GM18868 (cell line): ENCODE data around the gene TMEM117.
"Not testable (repeated sequence)": the region's sequence is repeated elsewhere in the genome, so short reads cannot be mapped to it uniquely, and the experiment has no call there.

Experiments
- ATAC-seq: cut with Tn5 transposase; IDR thresholded peaks from one replicate; pipeline ENCODE4 v1.9.1; 2021; ENCODE audit warnings: mild to moderate bottlenecking, moderate library complexity; ENCODE audit not compliant: unreplicated experiment

TMEM117 gene

DNA sequence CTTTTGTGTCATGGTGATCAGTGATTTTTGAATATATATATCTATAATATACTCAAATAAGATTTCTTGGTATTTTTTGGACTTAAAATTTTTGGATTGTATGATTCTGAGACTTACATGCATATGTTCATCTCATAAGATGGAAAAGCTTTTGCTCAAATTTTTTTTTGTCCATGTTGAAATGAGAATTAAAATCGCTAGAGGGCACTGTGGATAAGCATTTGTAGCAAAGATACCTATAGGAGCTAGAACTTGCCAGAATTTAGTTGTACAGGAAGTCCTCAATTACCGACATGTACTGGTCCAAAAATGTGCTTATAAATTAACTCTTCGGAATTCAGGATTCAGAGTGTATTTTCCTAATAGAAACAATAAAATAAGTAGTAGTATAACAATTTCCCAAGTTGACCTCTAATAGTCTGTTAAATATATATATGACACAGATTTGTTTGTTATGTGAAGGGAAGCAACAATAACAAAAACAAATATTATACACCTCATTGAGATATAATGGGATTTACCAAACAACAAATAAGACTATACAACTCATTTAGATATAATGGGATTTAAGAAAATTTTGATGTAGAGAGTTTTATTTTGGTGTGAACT is 179.6 kb downstream of the TMEM117 start:
- ATAC-seq: peak; percentile 81

DNA sequence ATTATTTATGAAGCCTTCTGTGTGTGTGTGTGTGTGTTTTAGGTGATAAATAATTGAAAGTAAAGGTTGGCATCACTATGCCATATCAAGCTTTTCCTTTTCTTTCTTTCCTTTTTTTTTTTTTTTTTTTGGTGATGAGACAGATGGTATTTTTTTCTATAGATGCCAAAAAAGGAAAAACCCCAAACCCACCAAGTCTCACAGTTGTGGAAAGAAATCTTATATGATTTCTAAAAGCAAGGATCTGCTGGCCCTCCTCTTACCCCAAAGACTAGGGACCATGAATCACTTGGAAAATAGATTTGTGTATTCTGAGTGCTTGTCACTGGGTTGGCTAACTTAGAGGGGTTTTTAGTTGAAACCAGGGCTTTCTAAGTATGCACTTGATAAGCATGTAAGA is 181.3 kb downstream of the TMEM117 start:
- no peak for ATAC-seq

DNA sequence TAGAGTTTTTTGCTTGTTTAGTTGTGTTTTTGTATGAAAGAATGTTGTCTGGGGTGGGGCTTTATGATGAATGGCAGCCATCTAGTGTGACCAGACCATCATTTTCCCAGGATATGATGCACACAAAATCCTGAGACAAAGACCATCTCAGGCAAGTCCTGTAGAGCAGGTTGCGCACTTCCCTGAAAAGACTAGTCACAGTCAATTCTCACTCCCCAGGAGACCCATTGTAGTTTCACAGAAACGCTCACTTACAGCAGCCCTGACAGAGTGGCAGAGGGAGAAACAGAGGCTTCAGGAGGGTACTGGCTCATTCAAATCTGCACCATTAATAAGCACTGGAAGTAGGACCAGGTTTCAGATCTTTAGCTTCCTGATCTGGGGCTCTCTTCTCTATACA is 183.2 kb downstream of the TMEM117 start:
- no peak for ATAC-seq

DNA sequence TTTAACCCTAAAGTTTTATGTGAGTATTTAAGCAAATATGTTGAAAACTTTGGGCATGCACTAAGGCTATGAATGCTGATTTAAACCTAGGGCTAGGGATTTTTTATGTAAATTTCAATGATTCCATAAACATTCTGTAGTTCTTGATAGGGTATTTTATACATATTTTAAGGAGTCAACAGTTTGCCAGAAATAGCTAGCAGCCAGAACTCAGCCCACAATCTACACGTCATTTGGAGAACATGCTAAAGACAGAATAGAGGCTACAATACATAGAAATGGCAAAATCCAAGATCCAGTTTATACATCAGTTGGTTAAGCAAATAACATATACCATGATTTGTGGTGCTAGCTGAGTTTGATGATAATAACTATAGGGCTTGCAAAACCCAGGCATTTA is 184.7 kb downstream of the TMEM117 start:
- no peak for ATAC-seq

DNA sequence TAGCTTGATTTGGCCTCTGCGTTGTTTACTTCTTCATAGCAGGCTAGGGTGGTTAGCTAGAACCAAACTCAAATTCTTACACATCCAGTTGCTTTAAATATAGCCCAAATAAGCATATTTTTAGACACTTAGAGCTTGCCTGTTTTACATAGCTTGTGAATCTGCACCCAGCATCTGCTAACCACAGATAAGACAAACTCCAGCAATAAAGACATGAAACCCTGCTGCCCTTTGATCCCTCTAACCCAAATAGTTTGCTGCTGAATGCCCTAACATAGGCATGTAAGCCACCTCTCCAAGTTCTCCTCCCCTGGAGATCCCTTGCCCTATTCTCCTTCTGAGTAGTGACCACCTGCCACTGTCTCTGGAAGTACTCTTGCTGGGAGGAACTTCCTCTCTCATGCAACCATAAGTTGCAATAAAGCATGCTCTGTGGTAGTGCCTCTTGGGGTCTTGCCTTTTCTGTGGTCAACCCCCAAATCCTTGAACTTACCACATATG is 185.6 kb downstream of the TMEM117 start:
- peak; percentile 88 for ATAC-seq

DNA sequence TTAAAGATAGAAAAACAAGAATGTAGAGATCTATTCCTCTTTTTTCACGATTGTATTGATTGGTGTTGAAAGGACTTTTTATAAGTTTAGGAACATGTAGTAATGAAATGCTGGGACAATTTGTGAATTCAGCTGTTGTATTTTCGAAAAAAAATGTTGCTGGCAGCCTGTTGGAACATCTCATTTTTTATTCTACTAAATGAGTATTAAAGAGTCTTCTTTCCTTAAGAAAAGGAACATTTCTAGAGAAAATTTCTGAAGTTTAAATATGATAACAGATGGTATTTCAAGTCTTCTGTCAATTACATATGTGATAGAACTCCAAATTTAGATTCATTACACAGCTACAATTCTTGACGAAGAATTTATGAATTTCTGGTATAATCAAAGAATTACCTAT is 189.6 kb downstream of the TMEM117 start:
- no peak for ATAC-seq

DNA sequence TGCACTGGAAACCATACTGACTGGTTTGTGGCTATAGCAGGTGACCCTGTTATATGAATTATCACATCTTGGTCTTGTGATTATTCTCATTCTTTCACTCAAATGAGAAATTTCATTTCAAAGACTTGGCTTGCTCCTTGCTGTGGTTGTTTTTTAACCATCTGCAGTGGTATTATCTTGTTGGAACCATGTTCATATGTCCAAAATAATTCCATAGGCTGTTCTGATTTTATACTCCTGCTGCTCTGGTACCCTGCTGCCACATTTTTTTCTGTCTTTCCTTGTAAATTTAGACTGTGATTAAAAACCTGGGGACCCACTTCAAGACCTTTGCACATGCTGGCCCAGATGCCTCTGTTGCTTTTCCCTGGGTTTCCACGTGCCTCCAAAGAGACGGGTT is 190.2 kb downstream of the TMEM117 start:
- ATAC-seq: no peak

DNA sequence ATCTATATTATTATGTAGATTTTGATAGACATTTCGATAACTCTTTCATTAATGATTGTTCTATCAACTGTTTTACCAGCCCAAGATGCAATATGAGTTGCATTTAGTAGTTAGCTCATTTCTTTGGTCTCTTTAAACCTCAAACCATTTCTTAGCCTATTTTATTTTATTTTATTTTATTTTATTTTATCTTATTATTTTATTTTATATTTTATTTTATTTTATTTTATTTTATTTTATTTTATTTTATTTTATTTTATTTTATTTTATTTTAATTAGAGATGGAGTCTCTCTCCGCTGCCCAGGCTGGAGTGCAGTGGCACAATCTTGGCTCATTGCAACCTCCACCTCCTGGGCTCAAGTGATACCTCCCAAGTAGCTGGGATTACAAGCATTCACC is 191.0 kb downstream of the TMEM117 start:
- not testable (repeated sequence) for ATAC-seq

DNA sequence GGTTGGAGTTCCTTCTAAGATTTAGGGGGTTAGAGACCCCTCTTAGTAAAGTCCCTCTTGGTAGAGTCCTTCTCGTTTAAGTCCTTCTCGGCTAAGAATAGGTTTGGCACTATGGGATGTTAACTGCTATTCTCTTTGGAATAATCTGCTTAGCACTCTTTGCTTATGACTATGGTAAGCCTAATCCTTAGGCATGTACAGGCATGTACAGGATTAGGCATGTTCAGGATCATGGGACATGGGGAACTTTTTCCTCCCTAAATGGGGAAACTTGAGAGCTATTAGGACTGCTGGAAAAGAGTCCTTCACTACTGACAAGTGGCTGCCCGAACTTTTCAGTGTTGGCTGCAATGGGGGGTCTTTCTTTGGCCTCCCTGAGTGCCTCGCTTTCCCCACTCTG is 193.3 kb downstream of the TMEM117 start:
- ATAC-seq: no peak

DNA sequence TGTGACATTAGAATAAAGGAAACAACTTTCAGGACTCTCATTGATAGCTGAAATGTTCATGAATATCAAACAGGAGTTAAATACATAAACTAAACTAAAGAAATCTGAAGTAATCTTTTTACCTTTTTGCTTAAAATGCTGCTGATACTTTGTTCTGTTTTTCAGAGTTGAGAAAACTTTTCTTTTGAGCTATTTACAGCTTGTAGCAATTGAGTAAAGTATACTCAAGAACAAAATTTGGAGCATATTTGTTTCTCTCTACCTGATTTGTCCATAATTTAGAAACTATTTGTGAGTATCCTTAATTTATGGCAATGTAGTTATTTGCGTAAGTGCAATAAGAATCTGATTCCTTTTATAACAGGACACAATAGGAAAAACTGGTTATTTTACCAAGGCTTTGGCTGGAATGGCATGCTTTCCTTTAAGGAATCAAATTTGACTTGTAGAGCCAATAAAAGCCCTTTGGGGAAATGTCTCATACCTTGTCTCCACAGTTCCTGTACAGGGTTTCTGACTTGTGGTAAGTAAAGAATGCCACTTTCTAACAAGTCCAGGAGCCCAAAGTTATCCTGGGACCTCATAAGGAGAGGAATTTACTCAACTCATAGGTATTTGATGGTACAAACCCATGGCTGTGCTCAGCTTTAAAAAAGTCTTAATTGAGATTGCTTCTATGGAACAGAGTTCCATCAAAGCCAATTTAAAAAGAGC is 195.7 kb downstream of the TMEM117 start:
- no peak for ATAC-seq

DNA sequence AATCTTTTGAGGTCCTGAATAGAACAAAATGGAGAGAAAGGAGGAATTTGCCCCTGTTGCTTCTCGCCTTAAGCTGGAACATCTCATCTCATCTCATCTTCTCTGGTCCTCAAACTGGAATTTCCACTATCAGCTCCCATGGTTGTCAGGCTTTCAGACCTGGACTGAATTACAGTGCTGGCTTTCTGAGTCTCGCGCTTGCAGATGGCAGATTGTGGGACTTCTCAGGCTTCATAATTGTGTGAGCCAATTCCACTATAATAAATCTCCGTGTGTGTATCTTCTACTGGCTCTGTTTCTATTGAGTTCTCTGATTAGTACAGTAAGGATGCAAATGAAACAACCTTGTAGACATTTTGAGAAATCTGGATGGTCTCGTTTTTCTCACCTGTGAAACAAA is 199.0 kb downstream of the TMEM117 start:
- no peak for ATAC-seq

DNA sequence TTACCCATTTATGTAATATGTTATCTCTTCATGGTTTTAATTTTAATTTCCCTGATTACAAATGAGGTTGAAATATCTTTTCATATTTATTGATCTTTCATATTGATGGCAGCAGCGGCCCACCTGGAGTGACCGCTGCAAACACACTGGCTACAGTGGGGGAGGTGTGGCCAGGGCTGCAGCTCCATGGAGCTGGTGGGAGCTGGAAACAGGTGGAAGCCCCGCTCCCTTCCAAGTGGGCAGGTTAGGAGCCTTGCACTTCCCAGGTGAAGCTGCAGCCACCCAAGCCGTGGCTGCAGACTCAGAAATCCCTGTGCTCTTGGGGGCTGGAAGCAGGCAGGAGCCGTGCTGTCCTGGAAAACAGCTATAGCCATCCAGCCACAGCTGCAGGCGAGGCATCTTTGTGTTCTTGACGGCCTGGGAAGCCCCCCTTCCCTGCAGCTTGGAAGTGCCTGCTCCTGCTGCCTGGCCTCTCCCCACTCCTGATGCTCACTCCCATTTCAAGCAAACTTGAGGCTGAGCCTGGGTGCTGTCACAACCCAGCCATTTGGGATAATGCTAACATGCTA is 201.1 kb downstream of the TMEM117 start:
- no peak for ATAC-seq

DNA sequence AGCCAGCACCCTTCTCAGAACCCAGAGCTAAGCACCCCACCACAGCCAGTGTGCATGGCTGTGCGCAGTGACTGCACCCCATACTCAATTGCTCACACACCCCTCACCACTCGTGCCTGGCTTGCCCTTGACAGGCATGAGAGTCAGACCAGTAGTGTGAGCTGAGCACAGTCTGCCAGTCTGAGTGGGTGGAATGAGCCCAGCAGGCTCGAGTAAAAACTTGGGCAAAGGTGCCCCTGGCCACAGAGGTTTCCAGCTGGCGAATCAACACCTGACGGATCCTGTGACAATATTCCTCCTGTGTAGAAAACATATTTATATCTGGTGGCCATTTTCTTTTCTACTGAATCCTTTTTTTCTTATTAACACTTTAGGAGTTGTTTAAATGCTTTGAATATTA is 202.5 kb downstream of the TMEM117 start:
- no peak for ATAC-seq

DNA sequence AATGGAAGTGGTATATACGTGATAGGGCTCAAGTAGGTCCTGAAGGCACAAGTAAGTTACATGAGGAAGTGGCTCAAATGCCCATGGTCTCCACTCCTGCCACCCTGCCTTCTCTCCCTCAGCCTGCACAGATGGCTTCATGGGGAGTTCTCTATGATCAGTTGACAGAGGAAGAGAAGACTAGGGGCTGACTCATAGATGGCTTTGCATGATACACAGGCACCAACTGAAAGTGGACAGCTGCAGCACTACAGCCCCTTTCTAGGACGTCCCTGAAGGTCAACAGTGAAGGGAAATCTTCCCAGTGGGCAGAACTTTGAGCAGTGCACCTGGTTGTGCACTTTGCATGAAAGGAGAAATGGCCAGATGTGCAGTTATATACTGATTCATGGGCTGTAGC is 208.6 kb downstream of the TMEM117 start:
- not testable (repeated sequence) for ATAC-seq

DNA sequence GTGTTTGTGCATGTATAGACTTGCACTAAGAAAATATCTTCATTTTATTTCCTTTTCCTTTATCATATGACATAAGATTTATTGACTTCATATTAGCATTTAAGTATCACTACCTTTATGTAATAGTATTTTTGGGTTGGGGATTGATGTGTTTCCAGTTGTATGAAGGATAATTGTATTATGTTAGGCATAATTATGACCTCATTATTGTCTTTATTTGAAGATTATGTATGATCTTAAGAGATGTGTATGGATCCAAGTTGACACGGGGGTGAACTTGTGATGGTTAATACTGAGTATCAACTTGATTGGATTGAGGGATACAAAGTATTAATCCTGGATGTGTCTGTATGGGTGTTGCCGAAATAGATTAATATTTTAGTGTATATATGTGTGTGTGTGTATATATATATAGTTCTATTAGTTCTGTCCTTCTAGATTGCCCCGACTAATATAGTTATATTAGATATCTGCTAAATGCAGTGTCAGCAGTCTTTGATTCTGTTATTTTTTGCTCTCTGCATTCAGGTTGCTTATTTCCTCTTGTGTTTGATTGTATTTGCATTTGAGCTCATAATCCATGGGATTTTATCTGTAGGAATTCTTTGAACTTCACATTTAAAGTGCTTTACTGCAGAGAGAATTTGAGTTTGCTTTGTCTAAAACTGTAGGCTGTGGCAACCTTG is 211.0 kb downstream of the TMEM117 start:
- no peak for ATAC-seq

DNA sequence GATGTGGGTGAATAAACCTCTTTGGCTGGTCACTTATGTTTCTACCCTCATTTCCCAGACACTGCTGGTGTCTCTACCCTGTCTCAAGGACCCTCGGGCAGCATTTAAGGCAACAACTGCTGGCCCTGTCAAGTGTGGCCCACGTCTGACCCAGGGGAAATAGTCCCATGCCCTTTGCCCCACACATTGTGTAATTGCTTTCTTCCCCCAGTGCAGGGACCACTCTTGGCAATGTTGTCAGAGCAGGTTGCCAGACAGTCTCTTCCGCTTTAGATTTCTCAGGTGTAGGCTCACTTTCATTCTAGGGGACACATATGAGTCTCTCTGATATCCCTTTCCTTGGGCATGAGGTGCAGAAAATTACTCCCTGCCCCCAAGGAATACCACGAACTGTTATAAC is 216.7 kb downstream of the TMEM117 start:
- ATAC-seq: no peak

DNA sequence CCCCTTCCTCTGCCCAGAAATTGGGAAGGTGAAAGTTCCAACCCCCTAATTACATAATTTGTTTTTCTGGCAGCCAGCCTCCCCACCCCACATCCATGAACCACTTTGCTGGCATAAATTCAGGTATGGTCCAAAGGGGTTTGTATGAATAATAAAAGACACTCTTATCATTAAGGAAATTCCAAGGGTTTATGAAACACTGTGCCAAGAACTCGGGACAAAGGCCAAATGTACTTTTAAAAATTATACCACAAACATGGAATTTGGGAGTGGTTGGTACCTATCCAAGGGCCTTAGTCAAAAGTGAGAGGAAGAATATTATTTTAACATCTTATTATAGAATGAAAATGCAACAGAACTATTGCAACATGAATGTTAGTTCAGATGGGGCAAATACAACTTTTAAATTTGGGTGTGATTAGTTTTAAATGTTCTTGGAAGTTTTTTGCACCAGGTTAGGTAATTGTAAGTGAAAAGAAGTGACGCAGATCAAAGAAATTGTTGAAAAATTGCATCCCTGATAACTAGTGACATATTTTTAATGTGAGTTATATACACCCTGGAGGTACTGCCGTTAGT is 217.8 kb downstream of the TMEM117 start:
- ATAC-seq: no peak

DNA sequence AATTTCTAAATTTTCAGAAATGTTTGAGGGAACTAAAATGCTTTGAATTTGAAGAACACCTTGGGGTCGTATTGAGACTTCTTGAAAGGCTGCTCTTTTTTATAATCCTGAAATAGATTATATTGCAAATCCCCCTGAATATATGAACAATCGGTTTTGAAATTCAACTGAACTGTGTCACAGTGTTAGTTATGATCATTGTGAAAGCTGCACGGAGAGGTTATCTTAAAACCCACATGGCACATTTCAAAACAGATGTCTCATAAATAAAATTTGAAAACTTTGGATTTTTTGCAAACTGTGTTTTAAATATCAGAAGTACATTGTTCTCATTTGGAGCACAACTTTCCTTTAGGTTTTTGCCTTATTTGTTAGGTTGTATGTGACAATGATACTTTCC is 218.4 kb downstream of the TMEM117 start:
- no peak for ATAC-seq

DNA sequence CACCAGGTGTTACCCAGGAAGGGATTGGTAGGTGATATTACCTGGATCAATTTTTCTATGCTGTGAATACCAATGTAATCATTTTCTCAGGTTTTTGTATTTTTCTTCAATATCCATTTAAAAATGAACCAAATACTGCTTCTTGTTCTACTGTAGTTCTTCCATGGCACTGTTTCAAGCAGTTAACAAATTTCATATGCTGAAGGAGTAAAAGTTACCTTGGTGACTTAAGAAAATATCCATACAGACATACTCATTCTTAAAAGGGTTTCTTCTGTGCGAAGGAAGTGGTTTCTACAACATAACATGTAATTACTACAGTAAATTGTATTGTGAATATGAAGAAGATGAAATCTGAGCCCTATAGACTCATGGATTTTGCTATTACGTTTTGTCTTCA is 222.5 kb downstream of the TMEM117 start:
- no peak for ATAC-seq

DNA sequence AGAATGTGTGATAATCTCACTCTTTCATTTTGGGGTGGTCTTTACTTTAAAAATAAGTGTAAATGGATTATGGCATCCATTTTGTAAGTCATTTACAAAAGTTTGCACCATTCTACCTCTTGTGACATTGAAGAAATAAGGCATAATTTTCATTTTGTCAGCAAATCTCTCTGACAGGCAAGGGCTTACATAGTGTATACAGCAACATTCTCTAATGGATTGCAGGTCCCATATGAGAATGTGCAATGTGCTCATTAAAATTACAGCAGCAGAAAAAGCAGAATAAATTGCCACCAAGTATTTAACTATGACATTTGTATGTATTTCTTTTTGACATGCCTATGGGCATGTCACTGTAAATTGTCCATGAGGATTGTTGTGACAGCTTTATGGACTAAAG is 223.6 kb downstream of the TMEM117 start:
- ATAC-seq: no peak

DNA sequence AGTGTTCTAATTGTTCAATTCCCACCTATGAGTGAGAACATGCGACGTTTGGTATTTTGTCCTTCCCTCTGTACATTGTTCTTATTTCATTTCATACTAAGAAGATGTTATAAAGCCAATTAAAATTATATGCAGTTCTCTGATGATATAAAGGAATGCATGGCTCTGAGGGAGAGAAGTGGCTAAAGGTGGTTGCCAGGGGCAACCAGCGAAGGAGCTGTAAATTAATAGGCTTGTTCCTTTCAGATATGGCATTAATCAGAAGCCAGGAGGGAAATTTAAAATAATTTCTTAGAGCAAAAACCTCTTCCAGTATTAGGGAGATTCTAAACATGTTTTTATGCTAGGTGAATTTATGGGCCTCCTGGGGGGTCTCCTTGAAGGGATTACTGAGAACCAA is 227.8 kb downstream of the TMEM117 start:
- ATAC-seq: no peak
